Lower leg skin (tissue), 3 donors: ENCODE measurements around the gene DUSP5.

Source experiments
- POLR2A ChIP-seq, 2 donors: fragments of 450-650 bp; IDR thresholded peaks; one replicate each; pipeline ENCODE4 v1.6.1; 2016 to 2017; ENCODE audit warnings: antibody characterized with exemption in 2 of 2, mild to moderate bottlenecking in 1 of 2, moderate library complexity in 1 of 2
- TF ChIP-seq, protein P1 (sequence below), 3 donors: fragments of 450-650 bp; IDR thresholded peaks; one replicate each; pipeline ENCODE4 v1.5.1; 2016; ENCODE audit warnings: antibody characterized with exemption in 3 of 3, mild to moderate bottlenecking in 3 of 3, moderate library complexity in 2 of 3

DNA sequence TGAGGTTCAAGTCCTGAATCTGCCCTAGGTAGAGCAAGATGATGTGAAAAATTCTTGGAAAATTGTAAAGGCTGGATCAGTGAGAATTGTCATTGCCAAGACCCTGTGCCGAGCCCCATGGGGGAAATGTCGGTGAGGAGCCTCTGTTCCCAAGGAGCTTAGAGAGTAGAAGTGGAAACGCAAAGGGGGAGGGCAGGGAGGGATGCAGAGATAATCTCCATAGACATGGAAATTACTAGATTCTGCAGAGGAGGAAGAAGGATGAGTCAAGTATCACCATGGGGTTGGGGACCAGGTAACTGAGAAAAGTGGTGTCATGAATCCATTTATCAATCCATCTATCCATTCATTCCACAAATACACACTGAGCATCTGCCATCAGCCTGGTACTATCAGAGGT lies 26.0 kb downstream of the DUSP5 start:
- TF ChIP-seq, protein P1, sequence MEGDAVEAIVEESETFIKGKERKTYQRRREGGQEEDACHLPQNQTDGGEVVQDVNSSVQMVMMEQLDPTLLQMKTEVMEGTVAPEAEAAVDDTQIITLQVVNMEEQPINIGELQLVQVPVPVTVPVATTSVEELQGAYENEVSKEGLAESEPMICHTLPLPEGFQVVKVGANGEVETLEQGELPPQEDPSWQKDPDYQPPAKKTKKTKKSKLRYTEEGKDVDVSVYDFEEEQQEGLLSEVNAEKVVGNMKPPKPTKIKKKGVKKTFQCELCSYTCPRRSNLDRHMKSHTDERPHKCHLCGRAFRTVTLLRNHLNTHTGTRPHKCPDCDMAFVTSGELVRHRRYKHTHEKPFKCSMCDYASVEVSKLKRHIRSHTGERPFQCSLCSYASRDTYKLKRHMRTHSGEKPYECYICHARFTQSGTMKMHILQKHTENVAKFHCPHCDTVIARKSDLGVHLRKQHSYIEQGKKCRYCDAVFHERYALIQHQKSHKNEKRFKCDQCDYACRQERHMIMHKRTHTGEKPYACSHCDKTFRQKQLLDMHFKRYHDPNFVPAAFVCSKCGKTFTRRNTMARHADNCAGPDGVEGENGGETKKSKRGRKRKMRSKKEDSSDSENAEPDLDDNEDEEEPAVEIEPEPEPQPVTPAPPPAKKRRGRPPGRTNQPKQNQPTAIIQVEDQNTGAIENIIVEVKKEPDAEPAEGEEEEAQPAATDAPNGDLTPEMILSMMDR (IDR thresholded peaks at IDR 0.05), result no peak
- no peak for TF ChIP-seq POLR2A (IDR thresholded peaks at IDR 0.05)
